PC-9 (cell line): ENCODE measurements around the gene LMBR1L. TPM values are rescaled to one million over a fixed set of nuclear protein-coding genes. Genes with fewer than 3 reads are reported as not detected.

Source experiments
- BruUV-seq: library from RNA; stranded (reverse); fragments of 400-500 nt; replicated peaks from 2 replicates; lab custom pipeline; 2021; lab: Mats Ljungman, UMichigan
- CTCF ChIA-PET: fragments of 300-600 bp; sonication (Branson Sonifier 250); formaldehyde crosslinking; loops from one replicate; lab custom pipeline; 2022; ENCODE audit warnings: antibody characterized with exemption; lab: Charles Lee
- POLR2A ChIA-PET: fragments of 300-600 bp; sonication (Branson Sonifier 250); formaldehyde crosslinking; loops from one replicate; lab custom pipeline; 2022; ENCODE audit warnings: antibody characterized with exemption; ENCODE audit not compliant: unreplicated experiment; lab: Charles Lee
- DNase-seq, 2 experiments: peaks; one replicate each; pipeline versions ENCODE4 v3.0.0 to v3.0.0-alpha.2; 2015 to 2022; ENCODE audit warnings: mixed read lengths in 1 of 2
- H2AFZ ChIP-seq: fragments of 200-600 bp; sonication (generic); 2 replicates; pipeline ENCODE4 v1.8.1; 2017; ENCODE audit warnings: antibody characterized with exemption
- H3F3A ChIP-seq: fragments of 200-600 bp; sonication (generic); 2 replicates; pipeline ENCODE4 v1.8.1; 2017; ENCODE audit warnings: antibody characterized with exemption, mild to moderate bottlenecking, low read depth; ENCODE audit not compliant: insufficient read depth
- H3K27ac ChIP-seq: fragments of 200-600 bp; sonication (generic); 2 replicates; pipeline ENCODE4 v1.6.1; 2016; ENCODE audit warnings: mixed run types
- H3K27me3 ChIP-seq: fragments of 200-600 bp; sonication (generic); 2 replicates; pipeline ENCODE4 v1.6.1; 2016; ENCODE audit warnings: low read depth, mixed run types; ENCODE audit not compliant: insufficient read depth
- H3K36me3 ChIP-seq: fragments of 200-600 bp; sonication (generic); 2 replicates; pipeline ENCODE4 v1.6.1; 2016; ENCODE audit warnings: low read depth, mixed run types
- H3K4me1 ChIP-seq: fragments of 200-600 bp; sonication (generic); replicated peaks from 2 replicates; pipeline ENCODE4 v1.6.1; 2016; ENCODE audit warnings: mixed run types; ENCODE audit not compliant: insufficient read depth
- H3K4me2 ChIP-seq: fragments of 200-600 bp; sonication (generic); 2 replicates; pipeline ENCODE4 v1.6.1; 2017; ENCODE audit warnings: mixed run types
- H3K4me3 ChIP-seq: fragments of 200-600 bp; sonication (generic); 2 replicates; pipeline ENCODE4 v1.6.1; 2016; ENCODE audit warnings: mixed run types
- H3K79me2 ChIP-seq: fragments of 200-600 bp; sonication (generic); 2 replicates; pipeline ENCODE4 v1.6.1; 2017; ENCODE audit warnings: low read depth, mixed run types
- H3K9me2 ChIP-seq: fragments of 200-600 bp; sonication (generic); 2 replicates; pipeline ENCODE4 v1.8.1; 2017; ENCODE audit warnings: mild to moderate bottlenecking; ENCODE audit not compliant: insufficient read depth
- H3K9me3 ChIP-seq: fragments of 200-600 bp; sonication (generic); 2 replicates; pipeline ENCODE4 v1.8.1; 2016; ENCODE audit warnings: low read depth; ENCODE audit not compliant: insufficient read depth
- H4K20me1 ChIP-seq: fragments of 200-600 bp; sonication (generic); 2 replicates; pipeline ENCODE4 v1.8.1; 2017; ENCODE audit not compliant: insufficient read depth
- CTCF ChIP-seq: fragments of 200-600 bp; sonication (generic); conservative IDR thresholded peaks from 2 replicates; pipeline ENCODE4 v1.6.1; 2017; ENCODE audit warnings: mixed run types, antibody characterized with exemption, mild to moderate bottlenecking, moderate library complexity
- EZH2 ChIP-seq: fragments of 200-600 bp; sonication (generic); IDR thresholded peaks from 2 replicates; pipeline ENCODE4 v1.8.0; 2017; ENCODE audit warnings: antibody characterized with exemption, low read depth
- intact Hi-C: fragments of 100-400 bp; cut with micrococcal nuclease; formaldehyde crosslinking; loops from one replicate; pipeline ENCODE4 v1.10.0; 2022; ENCODE audit not compliant: unreplicated experiment
- total RNA-seq: library from RNA; stranded (reverse); gene quantifications from 2 replicates; pipeline ENCODE4 v1.2.3, GENCODE V29; 2021

LMBR1L gene
- total RNA-seq, 1 experiment from 2014 or later: 53.9 TPM

DNA sequence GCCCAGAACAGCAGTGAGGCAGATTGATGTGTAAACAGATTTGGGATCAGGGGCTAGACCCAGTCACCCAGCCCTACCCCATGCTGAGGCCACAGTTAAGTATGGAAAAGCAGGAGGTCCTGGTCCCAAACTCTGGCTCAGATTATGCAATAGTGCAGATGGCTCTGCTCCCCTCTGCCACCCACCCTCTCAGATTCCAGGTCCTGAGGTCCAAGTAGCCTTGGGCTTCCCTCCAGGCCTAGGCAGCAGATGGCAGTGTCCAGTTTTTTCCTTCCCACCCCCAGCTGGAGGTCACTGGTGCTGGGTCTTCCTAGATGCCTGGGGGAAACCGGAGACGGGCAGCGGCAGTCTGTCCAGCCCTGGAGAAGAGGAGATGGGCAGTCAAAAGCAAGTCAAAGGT lies 13.3 kb downstream of the LMBR1L start:
- Histone ChIP-seq H3K4me3 (no peak overlapping the region), H3K9me3 (no peaks in the 10 kb centered on the region), H3K27ac (no peak overlapping the region), H3F3A (peaks cover 21% of the 10 kb centered on the region; the same call in 1 of the 2 replicates), H3K36me3 (no peaks in the 10 kb centered on the region), H3K4me1 (peaks cover 10% of the 10 kb centered on the region; the same call in 1 of the 2 replicates), H3K9me2 (no peaks in the 10 kb centered on the region), H3K27me3 (peaks cover 23% of the 10 kb centered on the region), H3K4me2 (no peak overlapping the region), H2AFZ (no peak overlapping the region), H3K79me2 (no peaks in the 10 kb centered on the region), H4K20me1 (no peaks in the 10 kb centered on the region)
- TF ChIP-seq CTCF (no peak), EZH2 (no peak)
- no peak for DNase-seq
- ChIA-PET CTCF (interaction anchor here (1.0 to 3.5 kb wide), 2 partner anchors 9 kb away, joined by 3 to 26 read pairs; no protein-coding TSS in a partner anchor), POLR2A (no interaction called here)
- no TSS peak for BruUV-seq
- intact Hi-C loops: no loop called here

- ChIA-PET POLR2A (interaction anchor here (0.6 kb wide), 1 partner anchor 22 kb away, joined by 3 read pairs; no protein-coding TSS in a partner anchor), CTCF (interaction anchor here (0.6 to 0.8 kb wide), 3 partner anchors 19 to 39 kb away, joined by 3 to 4 read pairs (median 3); no protein-coding TSS in a partner anchor)
- intact Hi-C loops: no loop called here
- Histone ChIP-seq H3F3A (peaks cover 21% of the 10 kb centered on the region; the same call in 1 of the 2 replicates), H2AFZ (no peak overlapping the region), H3K4me1 (peaks cover 11% of the 10 kb centered on the region; the same call in 1 of the 2 replicates), H3K4me2 (peak overlapping the region; percentile 59), H3K36me3 (no peaks in the 10 kb centered on the region), H3K4me3 (no peak overlapping the region; the same call in 1 of the 2 replicates), H3K27me3 (peaks cover 23% of the 10 kb centered on the region), H3K9me3 (no peaks in the 10 kb centered on the region), H3K79me2 (no peaks in the 10 kb centered on the region), H4K20me1 (no peaks in the 10 kb centered on the region), H3K9me2 (no peaks in the 10 kb centered on the region), H3K27ac (no peak overlapping the region)
- no TSS peak for BruUV-seq
- TF ChIP-seq EZH2 (no peak), CTCF (no peak)
- no peak for DNase-seq
These were observed 15.7 kb downstream of the LMBR1L start for GRCh38 chr12:49094975-49095365.

DNA sequence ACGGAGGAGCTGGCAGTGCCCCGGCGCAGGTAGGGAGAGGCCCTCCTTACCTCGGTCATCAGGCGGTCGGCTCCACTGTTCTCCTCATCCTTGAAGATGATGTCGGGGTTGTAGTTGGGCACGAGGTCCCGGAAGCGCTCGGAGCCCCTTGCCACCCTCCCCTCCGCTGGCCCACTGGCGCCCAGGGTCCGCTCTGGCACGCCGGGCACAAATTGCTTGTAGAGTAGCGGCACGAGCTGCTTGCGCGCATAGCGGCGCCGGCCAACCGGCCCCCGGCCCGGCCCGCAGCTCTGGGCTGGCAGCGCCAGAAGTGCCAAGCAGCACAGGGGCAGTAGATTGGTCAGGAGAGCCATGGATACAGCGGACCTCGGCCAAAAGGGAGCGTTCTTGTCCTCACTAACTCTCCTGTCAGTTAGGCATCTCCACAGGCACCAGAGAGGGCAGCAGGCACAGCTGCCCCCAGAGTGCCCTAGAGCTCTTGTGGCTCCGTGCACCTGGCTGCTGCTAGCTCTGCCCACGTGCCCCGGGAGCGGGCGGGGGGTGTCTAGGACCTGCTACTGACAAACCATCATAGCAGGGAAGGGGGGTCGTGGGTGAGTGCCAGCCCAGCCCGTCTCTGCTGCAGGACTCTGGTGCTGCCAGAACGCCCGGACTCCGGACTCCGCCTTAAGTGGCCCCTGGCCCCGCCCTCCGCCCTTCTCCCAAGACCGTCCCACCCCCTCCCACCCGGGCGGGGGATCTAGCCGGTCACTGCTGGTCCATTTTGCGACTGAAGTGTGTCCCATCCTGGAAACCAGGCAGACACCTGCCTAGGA lies 16.3 kb downstream of the LMBR1L start, which contains the start of gene DHH:
Gene DHH, minus strand, starts transcription at position 642 of the 815 bp plus-strand sequence. Its CDS starts 289 bp downstream, at position 353.
- no peak for DNase-seq
- POLR2A ChIA-PET: interaction anchor here (0.6 kb wide), 1 partner anchor 23 kb away, joined by 3 read pairs; no protein-coding TSS in a partner anchor
- H4K20me1 ChIP-seq: no peaks in the 10 kb centered on the region
- H3K4me1 ChIP-seq: peaks cover 11% of the 10 kb centered on the region; the same call in 1 of the 2 replicates
- H3K79me2 ChIP-seq: no peaks in the 10 kb centered on the region
- no peaks in the 10 kb centered on the region for H3K36me3 ChIP-seq
- intact Hi-C loops: no loop called here
- H3K9me2 ChIP-seq: no peaks in the 10 kb centered on the region
- H3K27ac ChIP-seq: no peak within 1 kb of the TSS
- peak within 1 kb of the TSS; percentile 8; the same call in 1 of the 2 replicates for H3K4me3 ChIP-seq
- TF ChIP-seq CTCF (no peak), EZH2 (no peak)
- no peaks in the 10 kb centered on the region for H3K9me3 ChIP-seq
- H3K27me3 ChIP-seq: peaks cover 23% of the 10 kb centered on the region
- H3K4me2 ChIP-seq: peak within 1 kb of the TSS; percentile 59
- no peak within 1 kb of the TSS for H2AFZ ChIP-seq
- CTCF ChIA-PET: interaction anchor here (0.6 to 0.8 kb wide), 2 partner anchors 25 to 38 kb away, joined by 3 to 4 read pairs; no protein-coding TSS in a partner anchor
- peaks cover 21% of the 10 kb centered on the region; the same call in 1 of the 2 replicates for H3F3A ChIP-seq
- BruUV-seq: no TSS peak
